HG02571 (cell line): Measurements from ENCODE around the gene MFN2.
"Not testable (repeated sequence)": the region's sequence is repeated elsewhere in the genome, so short reads cannot be mapped to it uniquely, and the experiment has no call there.

Experiments
- ATAC-seq: cut with Tn5 transposase; IDR thresholded peaks from one replicate; pipeline ENCODE4 v1.9.1; 2021; ENCODE audit warnings: mild to moderate bottlenecking, moderate library complexity; ENCODE audit not compliant: unreplicated experiment

The MFN2 gene

DNA sequence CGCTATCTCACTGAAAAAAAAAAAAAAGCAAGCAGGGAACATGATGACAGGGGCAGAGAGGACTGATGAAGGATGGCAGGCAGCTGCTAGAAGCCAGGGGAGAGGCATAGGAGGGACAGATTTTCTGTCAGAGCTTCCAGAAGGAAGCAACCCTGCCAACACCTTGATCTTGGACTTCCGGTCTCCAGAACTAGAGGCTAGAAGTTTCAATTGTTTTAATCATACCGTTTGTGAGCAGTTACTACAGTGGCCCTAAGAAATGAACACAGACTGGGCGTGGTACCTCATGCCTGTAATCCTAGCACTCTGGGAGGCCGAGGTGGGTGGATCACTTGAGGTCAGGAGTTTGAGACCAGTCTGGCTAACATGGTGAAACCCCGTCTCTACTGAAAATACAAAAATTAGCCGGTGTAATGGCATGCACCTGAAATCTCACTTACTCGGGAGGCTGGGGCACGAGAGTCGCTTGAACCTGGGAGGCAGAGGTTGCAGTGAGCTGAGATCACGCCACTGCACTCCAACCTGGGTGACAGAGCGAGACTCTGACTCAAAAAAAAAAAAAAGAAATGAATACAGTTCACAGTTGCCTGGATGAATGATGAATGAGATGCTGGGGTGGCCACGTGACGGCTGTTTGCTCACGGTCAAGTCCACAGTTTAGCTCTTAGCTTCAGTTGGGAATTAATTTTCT lies 64.1 kb downstream of the MFN2 start:
- not testable (repeated sequence) for ATAC-seq

DNA sequence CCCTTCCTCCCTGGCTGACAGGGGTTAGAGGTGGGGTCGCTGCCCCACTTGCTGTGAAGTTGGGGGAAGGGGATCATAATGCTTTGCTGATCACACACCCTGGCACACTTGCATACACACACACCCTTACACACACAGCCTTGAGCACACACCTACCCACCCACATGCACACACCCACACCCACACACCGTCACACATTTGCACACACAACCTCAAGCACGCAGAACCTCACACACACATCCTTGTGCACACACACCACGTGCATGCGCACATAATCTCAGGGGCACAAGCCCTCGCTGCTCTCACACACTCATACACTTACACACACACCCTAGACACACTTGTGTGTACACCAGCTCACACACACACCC lies 66.5 kb downstream of the MFN2 start:
- ATAC-seq: no peak

DNA sequence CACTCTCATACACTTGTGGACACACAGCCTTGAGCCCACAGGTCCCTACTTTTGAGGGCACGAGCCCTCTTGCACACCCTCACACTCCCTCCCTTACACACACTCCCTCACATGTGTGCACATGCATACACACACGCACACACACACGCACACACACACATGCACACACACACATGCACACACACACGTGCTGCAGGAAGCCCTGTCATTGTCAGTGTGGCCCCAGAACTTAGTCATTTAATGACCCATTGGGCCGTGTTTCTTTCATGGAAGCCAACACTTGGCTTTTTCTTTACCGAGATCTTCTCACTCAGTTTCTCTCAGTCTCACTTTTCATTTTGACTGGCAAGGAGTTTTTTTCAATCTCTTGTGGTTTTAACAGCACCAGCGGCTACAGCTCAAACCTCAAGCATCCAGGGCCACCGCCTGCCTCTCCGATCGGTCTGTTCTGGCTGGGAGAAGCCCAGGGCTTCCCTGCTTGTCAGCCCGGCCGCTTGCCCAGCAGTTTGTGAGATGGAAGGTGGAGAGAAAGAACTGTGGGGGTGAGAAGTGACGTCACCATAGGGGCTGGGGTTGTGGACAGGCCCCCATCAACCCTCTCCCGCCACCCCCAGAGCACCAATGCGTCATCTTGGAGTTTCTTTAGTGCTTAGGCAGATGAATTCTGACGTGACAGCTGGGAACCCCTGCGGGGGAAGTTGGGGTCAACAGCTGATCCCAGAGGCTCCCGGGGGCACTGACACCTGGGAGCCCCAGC lies 67.1 kb downstream of the MFN2 start:
- peak; percentile 43 for ATAC-seq

DNA sequence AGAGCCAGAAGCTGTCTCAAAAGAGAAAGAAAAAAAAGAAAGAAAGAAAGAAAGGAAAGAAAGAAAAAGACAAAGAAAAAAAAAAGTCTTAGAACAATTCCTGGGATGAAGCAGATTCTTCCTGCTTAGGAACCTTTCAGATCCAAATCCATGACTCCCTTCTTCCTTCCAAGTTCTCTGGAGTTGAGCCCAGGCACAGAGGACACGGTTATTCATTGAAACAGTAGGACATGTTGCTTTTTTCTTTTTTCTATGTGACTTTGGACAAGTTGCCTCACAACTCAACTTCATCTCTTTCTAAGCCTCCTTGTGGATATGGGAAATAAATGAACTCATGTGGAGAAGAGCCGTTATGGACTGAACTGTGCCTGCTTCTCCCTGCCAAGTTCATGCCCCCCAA lies 68.1 kb downstream of the MFN2 start:
- no peak for ATAC-seq

DNA sequence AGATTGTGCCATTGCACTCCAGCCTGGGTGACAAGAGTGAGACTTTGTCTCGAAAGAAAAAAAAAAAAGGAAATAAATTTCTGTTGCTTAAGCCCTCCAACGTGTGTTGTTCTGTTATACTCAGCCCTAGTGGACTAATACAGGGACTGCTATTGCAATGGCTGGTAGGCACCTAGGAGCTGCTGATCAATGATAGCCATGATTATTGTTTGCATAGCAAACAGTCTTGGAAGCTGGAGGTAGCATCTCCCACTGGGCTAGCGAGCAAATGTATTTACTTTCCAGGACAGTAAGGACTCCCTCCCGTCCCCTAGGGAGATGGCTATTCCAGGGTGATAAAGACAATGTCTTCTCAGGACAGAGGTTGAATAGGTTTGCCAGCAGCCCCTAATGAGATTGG lies 69.4 kb downstream of the MFN2 start:
- no peak for ATAC-seq

DNA sequence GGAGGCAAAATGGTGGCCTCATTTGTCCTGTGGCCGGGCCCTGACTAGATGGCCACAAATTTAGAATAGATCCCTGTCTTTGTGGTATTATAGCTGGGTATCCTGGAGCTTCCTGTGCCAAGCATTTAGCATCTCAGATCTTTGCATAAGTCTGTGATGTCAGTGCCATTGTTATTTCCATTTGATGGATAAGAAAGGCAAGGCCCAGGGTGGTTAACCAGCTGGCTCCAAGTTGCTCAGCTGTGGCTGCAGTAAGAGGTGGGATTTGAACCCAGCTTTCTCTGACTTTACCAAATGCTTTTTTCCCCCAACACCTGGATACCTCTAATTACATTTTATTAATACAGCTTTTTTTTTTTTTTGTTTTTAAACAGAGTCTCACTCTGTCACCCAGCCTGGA lies 71.1 kb downstream of the MFN2 start:
- ATAC-seq: no peak

DNA sequence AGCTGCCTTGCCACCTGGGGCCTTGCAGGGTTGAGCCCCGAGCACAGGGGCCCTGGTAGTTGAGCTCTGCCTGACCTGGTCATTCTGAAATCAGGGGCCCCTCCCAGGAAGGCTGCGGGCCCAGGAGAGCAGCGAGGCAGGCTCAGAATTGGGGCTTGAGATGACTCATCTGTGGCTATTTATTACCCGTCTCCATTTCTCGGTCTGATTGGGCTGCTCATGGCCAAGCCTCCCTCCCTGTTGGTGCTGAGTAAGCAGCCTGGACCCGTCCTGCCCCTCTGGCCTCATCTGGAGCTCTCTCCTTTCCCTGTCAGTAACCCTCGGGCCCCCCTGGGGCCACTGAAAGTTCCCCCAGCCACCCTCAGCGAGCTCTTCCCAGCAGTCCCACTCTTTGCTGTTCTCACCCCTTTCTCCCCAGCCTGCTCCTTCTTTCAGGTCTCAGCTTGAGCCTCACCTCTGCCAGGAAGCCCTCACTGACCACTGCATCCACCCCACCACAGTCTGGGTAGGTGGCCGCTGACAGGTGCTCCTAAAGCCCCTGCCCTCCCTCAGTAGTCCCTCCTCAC lies 71.8 kb downstream of the MFN2 start:
- ATAC-seq: peak; percentile 57

DNA sequence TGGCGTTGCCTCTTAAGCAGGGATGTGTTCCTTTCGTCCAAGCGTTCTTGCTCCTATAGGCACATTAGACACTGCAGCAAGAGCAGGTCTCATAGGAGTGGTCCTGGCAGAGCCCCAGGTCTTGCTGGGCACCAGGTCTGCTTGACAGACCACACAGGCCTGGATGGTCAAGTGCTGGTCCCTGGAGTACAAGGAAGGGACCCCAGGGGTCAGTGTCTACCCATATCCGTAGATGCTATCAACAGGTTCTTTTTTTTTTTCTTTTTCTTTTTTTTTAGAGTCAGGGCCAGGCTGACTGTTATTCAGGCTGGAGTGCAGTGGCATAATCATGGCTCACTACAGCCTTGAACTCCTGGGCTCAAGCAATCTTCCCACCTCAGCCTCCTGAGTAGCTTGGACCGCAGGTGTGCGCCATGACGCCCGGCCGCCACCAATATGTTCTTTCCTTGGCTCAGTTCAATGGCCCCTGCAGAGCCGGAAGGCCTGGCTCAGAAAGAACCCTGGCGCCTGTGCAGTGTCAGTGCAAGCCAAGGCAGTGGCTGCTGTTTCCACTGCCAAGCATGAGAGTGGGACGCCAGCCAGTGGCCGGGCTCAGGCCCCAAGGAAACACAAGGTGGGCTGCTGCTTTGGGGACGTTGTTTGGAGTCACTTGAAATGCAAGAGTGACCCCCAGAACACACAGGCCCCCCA lies 72.9 kb downstream of the MFN2 start:
- ATAC-seq: no peak

DNA sequence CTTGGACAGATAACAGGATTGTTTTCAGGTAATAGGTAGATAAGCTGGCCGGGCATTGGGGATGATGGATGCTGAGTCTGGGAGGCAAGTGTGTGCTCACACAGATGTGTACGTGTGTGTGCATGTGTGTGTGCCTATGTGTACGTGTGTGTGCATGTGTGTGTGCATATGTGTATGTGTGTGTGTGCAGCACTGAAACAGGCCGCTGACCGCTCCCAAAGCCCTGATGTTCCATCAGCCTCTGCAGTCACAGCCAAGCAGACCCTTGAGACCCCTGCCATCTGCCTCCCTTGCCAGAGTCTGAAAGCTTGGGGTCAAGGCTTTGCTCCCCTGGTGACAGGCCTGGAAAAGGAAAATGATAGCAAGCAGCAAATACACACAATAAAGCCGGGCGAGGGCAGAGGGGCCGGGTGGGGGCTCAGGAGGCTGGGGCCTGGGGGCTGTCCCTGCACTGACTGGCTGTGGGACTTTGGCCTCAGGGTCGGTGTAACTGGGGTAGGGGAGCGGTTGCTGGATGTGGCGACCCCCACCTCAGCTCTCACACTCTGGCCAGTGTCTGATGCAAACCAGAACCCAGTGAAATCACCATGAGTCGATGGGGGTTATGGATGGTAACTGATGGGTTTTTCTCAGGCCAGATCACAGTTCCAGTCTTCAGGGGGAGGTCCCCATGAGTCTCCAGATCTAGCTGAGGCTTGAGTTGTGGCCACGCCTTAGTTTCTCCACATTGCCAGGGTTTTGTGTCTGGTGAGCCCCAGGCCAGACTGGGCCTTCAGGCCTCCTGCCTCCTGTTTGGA lies 73.7 kb downstream of the MFN2 start:
- no peak for ATAC-seq

DNA sequence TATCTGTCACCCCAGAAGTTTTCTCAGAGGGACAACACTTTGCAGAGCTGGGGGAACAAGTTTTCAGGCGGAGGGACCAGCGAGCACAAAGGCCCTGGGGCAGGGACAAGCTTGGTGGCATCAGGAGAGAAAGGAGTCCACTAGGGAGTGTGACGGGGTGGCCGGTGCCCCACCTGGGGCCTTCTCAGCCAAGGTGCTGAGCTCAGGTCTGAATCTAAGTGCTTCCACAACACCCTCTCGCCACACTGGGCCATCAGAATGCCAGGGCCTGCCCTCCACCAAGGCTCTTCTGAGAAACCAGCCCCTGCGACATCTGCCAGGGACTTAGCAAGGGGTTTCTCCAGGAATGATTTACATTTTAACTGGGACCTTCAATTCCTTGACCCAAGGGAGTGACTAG lies 75.0 kb downstream of the MFN2 start:
- no peak for ATAC-seq

DNA sequence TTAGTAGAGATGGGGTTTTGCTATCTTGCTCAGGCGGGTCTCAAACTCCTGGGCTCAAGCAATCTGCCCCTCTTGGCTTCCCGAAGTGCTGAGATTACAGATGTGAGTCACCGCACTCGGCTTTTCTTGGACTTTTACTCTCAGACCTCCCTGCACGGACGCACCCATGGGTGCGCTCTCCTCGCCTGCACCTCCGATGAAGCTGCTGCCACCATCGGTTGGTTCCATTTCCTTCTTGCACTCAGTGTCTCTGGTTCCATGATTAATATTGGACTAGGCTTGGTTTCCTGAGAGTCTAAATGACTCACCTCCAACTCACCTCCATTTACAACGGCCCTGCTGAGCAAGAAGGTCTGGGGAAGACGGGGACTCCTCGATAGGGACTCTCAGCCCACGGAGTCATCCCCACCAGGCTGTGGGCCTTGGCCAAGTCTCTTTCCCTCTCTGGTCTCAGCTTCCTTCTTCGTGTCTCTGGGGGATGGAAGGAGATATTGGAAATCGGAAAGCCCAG lies 76.1 kb downstream of the MFN2 start:
- ATAC-seq: no peak

DNA sequence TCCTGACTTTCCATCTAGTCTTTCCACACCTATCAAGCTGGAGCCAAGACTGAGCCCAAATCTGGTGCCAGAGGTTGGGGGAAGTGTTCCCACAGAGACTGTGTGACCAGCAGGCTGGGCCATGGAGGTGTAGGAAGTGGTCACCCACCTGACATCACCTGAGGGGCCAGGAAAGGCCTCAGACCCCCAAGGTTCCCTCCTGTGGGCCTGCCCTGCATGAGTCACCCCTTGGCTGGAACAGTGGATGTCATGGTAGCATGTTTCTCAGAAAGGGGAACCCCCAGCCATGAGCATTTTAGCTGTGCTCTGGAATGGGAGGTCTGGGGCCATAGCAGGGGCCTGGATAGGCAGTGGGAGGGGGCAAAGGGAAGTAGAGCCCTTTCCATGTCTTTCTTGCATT lies 77.1 kb downstream of the MFN2 start:
- no peak for ATAC-seq

DNA sequence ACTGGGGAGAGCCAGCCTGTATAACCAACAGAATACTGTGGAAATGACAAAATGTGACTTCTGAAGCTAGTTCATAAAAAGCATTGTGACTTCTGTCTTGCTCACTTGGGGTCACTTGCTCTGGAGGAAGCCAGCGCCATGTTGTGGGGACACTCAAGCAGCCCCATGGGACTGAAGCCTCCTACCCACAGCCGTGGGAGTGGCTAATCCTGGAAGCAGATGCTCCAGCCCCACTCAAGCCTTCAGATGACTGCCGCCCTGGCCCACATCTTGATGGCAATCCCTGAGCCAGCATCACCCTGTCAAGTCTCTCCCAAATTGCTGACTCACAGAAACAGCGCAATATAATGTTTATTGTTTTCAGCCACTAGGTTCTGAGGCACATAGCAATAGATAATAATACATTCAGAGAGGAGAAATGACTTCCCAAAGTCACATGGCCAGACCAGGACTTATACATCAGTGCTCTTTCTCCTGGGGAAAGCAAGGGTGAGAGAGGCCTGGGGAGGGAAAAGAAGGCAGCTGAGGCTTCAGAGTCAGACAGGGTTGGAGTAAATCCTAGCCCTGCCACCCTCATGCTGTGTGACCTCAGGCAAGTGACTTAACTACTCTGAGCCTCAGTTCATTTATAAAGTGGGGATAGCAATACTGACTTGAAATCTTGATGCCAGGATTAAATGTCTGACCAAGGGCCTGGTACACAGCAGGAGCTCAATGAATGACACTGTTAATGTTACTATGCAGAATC lies 77.9 kb downstream of the MFN2 start:
- ATAC-seq: no peak

DNA sequence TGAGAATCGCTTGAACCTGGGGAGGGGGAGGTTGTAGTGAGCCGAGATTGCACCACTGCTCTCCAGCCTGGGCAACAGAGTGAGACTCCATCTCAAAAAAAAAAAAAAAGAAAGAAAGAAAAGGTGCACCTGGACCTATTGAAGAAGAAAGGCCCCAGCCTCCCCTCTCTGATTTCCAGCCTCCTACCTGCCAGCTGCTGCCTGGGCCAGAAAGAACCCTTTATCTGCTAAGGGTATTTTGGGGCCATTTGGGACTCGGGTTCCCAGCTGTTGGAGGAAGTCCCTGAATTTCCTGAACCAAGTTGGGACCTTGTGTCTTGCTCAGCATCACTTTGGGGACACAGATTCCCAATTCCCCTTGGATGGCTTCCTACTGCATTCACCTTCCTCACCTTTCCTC lies 79.0 kb downstream of the MFN2 start:
- ATAC-seq: no peak

DNA sequence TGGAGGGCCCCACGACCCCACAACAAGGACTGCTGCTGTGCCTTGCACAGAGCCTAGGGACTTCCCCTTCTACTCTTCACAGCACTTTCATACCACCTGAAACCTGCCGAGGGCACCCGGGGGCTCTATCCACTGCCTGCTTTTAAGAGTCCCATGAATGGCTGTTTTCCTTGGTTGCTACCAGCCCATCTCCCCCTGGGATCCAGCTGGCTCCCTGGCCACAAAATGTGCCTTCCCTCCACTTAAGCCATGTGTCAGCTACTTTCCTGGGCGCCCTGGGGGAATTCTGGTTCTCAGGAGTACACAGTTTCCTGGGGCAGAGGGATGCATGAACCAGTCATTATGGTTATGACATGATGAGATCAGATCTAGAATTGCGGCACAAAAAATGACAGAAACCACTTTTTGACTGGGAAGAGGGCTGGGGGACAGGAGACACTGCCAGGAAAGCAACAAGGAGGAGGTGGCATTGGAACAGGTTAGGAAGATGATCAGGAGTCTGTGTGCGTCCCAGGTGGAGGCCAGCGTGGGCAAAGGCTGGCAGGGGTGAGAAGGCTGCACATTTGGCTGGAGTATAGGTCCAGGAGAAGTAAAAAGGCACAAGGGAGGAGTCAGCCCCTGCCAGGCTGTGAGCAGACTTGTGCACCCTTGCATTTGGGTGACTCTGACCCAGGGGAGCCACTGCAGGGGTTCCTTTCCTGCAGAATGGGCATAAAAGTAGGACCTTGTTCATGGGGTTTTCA lies 79.6 kb downstream of the MFN2 start:
- ATAC-seq: no peak

DNA sequence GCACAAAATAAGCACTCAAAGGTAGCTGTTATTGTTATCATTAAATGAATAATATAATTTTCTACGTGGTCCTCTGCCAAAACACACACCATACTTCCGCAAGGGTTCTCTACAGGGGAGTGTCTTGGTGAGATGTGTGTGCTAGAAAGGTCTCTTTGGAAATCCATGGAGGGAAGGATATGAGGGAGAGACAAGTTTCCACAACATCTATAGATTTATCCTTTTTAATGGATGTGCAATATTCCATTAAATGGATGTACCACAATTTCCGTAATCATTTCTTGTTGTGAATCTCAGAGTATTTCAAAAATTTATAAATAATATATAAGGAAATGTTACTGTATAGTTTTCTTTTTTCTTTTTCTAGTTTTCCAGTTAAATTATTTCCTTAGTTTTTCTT lies 80.3 kb downstream of the MFN2 start:
- no peak for ATAC-seq
